Measurements from ENCODE around the gene KRT78. TPM values are rescaled to one million over a fixed set of nuclear protein-coding genes. Genes with fewer than 3 reads are reported as not detected.

The KRT78 gene
- total RNA-seq, 1 experiment from 2014 or later, result not detected

DNA sequence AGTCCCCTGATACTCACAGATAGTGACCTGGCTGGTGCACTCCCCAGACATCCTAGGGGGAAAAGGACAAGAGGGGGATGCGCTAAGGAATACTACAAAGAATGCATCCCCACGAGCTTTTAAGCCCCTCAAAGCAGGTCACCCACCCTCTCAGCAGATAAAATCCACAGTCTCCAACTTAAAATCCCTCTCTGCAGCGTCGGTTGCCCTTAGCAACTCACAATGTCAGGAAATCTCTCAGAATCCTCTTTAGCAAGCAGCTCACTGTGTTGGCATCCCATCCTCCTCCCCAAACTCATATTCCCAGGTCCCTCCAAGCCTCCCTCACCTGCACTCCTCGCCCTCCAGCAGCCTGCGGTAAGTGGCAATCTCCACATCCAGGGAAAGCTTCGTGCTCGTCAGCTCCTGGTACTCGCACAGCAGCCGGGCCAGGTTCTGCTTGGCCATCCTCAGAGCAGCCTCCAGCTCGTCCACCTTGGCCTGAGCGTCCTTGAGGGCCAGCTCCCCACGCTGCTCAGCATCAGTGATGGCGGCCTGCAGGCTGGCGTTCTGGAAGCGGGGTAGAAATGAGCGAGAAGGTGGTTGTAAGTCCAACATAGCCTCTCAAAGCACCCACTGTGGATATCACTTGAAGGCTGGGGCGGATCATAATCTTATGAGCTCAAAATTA is 9.2 kb downstream of the KRT78 start:
- DNase-seq (ENCODE audit: low read depth), result no peak

DNA sequence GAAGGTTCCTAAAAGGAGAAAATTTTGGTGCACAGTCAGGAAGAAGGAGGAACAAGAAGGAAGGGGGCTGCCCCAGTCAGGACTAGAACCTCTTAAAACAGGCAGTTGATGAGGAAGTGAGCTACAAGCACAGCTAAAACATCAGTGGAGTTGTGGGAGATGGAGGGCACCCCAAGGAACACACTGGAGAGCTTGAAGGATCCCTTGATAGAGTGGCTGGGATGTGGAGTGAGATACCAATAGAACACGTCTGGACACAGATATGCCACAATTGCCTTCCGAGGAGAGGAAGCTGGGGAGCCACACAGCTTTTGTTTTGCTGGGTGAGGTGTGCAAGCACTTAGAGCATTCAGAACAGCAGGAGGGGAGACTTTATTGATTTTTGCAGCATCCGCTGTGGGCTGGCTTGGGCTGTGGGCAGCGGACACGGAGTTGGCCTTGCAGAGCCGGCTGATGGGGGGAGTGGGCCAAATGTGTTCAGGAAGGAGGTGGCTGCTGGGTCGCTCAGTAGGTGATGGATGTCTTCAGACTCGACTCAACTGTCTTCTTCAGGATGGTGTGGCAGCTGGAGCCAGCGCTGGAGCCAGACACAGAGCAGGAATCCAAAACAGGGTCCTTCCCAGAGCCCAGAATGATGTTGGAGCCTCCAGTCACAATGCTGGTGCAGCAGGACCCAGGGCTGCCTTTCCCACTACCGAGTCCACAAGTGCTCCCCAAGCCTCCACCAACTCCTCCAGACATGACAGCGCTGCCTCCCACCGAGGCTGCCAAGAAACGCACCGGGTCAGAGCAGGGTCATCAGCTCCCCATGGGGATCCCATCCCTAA is 10.0 kb downstream of the KRT78 start:
- no peak for DNase-seq (ENCODE audit: low read depth)

- DNase-seq (ENCODE audit: low read depth), result no peak
Observed at GRCh38 chr12:52837781-52838608, 10.8 kb downstream of the KRT78 start.

GRCh38 chr12:52837413-52837741 is 11.4 kb downstream of the KRT78 start:
- DNase-seq (ENCODE audit: low read depth), result peak; percentile 94

DNA sequence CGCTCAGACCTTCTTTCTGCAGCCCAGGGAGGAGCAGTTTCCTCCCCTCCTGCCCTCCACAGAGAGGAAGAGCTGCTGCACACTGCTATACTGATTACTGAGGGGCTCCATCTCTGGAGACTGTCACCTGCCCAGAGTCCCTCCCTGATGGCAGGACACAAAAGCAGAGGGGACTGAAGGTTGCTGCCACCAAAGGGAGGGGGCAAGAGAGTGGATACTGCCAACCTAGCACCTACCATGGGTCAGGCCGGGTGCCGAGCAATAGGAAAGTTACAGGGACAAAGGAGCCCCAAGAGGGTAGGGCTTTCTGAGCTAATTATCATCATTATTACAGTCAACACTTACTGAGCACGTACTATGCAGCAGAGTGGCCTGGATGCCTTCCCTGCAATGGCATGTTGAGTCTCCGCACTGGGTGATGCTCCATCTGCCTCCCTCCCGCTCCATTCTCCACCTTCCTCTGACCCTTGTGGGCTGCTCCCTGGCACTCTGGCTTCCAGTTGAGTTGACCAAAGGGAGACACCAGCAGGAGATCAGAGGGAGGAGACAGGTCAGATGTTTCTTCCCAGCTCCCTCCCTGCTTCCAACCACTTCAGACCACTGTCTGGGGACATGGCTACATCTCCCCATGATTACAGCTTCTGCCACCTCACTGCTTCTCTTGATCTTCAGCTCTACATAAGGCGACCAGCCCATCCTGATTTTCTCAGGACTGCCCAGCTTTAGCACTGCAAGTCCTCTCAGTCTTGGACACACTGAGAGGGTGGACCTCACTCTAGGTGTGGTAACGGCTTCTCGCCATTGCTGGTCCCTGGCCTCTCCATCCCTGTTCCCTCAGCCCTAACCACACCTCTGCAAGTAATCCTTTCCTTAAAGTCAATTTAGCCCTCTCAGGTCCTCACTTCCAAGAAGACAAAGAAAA is 12.0 kb downstream of the KRT78 start:
- no peak for DNase-seq (ENCODE audit: low read depth)

- peak; percentile 87 for DNase-seq (ENCODE audit: low read depth)
Observed at GRCh38 chr12:52836042-52836466, 12.7 kb downstream of the KRT78 start.

DNA sequence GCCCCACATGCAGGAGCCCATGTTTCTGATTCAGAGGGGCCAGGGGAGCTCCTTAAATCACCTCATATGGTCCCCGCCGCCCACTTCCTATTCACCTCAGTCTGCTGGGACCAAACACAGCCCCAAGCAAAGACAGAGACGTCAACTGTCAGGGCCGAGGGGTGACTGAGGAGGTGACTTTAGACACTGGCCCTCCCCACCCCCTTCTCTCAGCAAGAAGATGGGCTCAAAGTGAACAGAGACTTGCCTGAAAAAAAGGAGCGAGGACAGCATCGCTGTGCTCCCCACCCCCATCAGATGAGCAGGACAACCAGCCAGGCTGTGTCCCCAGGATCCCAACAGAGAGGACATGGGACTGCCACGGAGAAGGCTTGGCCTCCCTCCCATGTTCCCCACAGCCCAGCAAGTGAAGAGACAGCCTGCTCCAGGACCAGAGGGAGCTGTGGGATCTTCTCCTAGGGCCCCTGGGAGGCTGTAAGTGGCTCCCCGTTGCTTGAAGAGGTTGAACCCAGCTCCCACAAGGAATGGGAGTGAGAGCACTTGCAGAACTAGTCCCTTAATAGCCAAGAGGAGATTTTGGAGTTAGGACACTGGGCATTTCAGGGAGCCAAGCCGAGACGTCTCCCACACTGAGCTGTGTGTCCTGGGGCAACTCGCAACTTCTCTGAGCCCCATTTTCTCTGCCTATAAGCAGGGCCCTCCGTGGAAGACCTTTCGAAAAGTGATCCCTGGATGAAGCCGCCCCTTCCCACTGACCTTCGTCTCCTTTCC is 13.3 kb downstream of the KRT78 start:
- DNase-seq (ENCODE audit: low read depth), result no peak

- no peak for DNase-seq (ENCODE audit: low read depth)
Observed at GRCh38 chr12:52834727-52835001, 14.1 kb downstream of the KRT78 start.

- no peak for DNase-seq (ENCODE audit: low read depth)
Observed at GRCh38 chr12:52833922-52834726, 14.7 kb downstream of the KRT78 start, which contains the start of gene KRT79. Gene KRT79 (minus strand): TSS chr12:52834311. CDS start chr12:52834260, 51 bp downstream.

- no peak for DNase-seq (ENCODE audit: low read depth)
Observed at GRCh38 chr12:52832985-52833905, 15.5 kb downstream of the KRT78 start.

DNA sequence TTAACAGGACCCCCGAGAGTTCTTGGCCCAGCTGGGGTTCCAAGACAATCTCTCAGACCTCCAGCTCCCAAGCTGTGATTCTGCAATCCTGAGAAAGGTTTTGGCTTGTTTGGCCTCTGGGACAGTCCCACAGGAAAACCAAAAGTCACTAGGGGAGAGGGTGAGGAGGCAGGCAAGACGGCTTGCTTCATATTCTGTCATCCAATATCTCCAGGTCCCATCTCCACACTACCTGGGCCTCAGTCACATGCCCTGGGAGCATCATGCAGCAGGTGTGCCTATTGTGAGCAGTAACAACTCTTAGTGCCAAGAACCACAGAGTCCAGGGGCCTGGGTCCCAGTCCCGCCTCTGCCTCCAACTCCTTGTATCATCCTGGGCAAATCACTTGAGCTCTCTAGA is 16.3 kb downstream of the KRT78 start:
- DNase-seq (ENCODE audit: low read depth), result no peak

DNA sequence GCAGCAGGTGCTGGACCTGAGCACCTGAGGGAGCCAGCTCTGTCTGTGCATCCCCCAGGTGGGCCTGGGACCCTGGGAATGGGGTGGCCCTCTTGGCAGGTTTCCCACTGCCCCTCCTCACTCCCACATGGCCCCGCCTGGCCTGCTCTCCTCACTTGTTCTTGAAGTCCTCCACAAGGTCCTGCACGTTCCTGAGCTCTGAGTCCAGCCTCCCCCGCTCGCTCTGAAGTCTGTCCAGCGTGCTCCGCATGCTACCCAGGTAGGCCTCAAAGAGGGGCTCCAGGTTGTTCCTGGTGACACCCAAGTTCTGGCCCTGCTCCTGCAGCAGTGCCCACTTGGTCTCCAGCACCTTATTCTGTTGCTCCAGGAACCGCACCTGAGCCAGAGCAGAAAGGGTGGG is 17.5 kb downstream of the KRT78 start:
- no peak for DNase-seq (ENCODE audit: low read depth)

GRCh38 chr12:52829986-52830770 is 18.6 kb downstream of the KRT78 start:
- no peak for DNase-seq (ENCODE audit: low read depth)

GRCh38 chr12:52828591-52829021 is 20.2 kb downstream of the KRT78 start:
- no peak for DNase-seq (ENCODE audit: low read depth)

DNA sequence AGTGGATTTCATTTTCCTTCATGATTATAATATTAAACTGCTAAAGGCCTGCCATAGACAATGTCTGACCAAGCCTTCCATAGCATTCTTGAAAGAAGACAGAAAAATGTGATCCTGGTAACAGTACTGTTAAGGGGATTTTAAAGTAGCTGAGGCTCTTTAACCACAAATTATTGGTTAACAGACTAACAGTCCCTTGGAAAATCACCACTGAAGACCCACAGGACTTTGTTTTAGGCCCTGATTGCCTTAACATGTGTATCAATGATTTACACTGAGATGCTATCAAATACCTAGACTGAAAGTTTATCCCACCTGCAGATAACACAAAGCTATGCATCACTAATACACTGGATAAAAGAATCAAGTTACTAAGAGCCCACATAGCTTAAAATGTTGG is 20.6 kb downstream of the KRT78 start:
- no peak for DNase-seq (ENCODE audit: low read depth)

DNA sequence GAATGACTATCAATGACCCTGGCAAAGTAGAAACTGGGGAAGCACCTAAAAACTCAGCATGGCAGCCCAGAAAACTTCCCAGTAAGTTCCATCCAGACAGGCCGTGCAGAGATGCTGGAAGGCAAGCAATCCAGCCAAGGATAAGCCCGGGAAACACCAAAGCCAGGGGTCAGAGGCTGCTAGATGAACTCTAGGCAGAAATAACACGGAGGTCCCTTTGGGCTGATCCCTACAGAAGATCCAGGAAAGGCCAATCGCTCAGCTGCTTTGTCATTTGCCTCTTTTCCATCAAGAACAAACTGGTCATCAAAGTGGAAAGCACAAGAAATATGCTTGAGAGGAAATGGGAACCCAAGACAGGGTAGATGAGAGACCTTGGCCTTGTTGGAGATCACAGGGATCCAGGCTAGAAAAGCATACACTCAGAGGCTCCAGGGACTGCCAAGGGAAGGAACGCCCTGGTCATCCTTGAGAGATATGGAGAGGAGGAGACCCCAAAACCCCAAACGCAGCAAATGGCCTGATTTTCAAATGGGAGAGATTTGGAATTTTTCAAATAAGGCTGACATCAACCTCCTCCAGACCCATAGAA is 21.2 kb downstream of the KRT78 start:
- no peak for DNase-seq (ENCODE audit: low read depth)

Measured in HT1080 (cell line).